ENCODE results near the gene KCTD6.

Gene KCTD6

DNA sequence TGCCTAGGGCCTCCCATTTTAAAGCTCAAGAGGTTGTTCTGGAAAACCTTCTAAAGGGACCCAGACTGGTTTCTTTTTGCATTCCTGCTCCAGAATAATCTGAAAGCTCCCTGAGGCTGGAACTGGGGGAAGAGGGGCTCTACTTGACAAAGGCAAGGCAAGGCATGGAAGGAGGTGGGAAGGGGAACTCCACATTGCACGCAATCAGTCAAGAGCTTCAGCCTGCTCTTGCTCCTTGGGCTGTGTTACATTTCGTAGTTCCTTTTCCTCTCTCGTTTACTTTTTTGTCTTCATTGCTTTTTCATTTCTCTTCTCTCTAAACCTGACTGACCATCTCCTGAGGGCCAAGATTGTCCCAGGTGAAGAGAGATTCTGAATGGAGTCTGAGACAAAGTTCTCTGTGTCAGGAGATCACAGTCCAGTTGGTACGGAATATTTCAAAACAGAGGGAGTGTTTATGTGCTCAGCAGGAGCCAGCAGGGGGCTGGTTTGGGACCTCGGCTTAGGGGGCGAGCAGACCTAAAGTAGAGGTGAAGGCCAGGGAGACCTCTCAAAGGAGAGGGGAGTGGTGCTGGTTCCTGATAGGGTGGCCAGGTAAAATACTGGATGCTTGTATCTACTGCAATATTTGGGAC is 6.0 kb upstream of the KCTD6 start:
- Histone ChIP-seq H3K27ac (replicated peaks) (no peak overlapping the region), H3K4me3 (replicated peaks; ENCODE audit: insufficient read depth, low read length) (no peak overlapping the region), H3K27me3 (ENCODE audit: insufficient read depth, poor library complexity, severe bottlenecking) (no peaks in the 10 kb centered on the region)

GRCh38 chr3:58487140-58487886 is 4.6 kb upstream of the KCTD6 start:
- no peak for DNase-seq (ENCODE audit: low read depth in 1 of 2, low spot score in 1 of 2)
- Histone ChIP-seq H3K27ac (replicated peaks) (no peak overlapping the region), H3K4me3 (replicated peaks; ENCODE audit: insufficient read depth, low read length) (no peak overlapping the region), H3K27me3 (ENCODE audit: insufficient read depth, poor library complexity, severe bottlenecking) (no peaks in the 10 kb centered on the region)
- TF ChIP-seq, protein P1, sequence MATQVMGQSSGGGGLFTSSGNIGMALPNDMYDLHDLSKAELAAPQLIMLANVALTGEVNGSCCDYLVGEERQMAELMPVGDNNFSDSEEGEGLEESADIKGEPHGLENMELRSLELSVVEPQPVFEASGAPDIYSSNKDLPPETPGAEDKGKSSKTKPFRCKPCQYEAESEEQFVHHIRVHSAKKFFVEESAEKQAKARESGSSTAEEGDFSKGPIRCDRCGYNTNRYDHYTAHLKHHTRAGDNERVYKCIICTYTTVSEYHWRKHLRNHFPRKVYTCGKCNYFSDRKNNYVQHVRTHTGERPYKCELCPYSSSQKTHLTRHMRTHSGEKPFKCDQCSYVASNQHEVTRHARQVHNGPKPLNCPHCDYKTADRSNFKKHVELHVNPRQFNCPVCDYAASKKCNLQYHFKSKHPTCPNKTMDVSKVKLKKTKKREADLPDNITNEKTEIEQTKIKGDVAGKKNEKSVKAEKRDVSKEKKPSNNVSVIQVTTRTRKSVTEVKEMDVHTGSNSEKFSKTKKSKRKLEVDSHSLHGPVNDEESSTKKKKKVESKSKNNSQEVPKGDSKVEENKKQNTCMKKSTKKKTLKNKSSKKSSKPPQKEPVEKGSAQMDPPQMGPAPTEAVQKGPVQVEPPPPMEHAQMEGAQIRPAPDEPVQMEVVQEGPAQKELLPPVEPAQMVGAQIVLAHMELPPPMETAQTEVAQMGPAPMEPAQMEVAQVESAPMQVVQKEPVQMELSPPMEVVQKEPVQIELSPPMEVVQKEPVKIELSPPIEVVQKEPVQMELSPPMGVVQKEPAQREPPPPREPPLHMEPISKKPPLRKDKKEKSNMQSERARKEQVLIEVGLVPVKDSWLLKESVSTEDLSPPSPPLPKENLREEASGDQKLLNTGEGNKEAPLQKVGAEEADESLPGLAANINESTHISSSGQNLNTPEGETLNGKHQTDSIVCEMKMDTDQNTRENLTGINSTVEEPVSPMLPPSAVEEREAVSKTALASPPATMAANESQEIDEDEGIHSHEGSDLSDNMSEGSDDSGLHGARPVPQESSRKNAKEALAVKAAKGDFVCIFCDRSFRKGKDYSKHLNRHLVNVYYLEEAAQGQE (IDR thresholded peaks at IDR 0.05; ENCODE audit: insufficient replicate concordance, low read depth) = no peak
- TF ChIP-seq GABPA (IDR thresholded peaks at IDR 0.05; ENCODE audit: low read depth) = no peak
- TF ChIP-seq, protein P2, sequence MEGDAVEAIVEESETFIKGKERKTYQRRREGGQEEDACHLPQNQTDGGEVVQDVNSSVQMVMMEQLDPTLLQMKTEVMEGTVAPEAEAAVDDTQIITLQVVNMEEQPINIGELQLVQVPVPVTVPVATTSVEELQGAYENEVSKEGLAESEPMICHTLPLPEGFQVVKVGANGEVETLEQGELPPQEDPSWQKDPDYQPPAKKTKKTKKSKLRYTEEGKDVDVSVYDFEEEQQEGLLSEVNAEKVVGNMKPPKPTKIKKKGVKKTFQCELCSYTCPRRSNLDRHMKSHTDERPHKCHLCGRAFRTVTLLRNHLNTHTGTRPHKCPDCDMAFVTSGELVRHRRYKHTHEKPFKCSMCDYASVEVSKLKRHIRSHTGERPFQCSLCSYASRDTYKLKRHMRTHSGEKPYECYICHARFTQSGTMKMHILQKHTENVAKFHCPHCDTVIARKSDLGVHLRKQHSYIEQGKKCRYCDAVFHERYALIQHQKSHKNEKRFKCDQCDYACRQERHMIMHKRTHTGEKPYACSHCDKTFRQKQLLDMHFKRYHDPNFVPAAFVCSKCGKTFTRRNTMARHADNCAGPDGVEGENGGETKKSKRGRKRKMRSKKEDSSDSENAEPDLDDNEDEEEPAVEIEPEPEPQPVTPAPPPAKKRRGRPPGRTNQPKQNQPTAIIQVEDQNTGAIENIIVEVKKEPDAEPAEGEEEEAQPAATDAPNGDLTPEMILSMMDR (IDR thresholded peaks at IDR 0.05; ENCODE audit: insufficient read depth, low read length) = no peak
- no peak for TF ChIP-seq POLR2AphosphoS5 (IDR thresholded peaks at IDR 0.05; ENCODE audit: low read depth)
- TF ChIP-seq SPI1 (IDR thresholded peaks at IDR 0.05; ENCODE audit: borderline replicate concordance, low read depth) = no peak

More for the DNA sequence above, 6.0 kb upstream of the KCTD6 start:
- TF ChIP-seq GABPA (IDR thresholded peaks at IDR 0.05; ENCODE audit: low read depth) = no peak
- TF ChIP-seq, protein P1 (IDR thresholded peaks at IDR 0.05; ENCODE audit: insufficient replicate concordance, low read depth) = no peak
- no peak for TF ChIP-seq SPI1 (IDR thresholded peaks at IDR 0.05; ENCODE audit: borderline replicate concordance, low read depth)
- TF ChIP-seq, protein P2 (IDR thresholded peaks at IDR 0.05; ENCODE audit: insufficient read depth, low read length) = no peak
- TF ChIP-seq POLR2AphosphoS5 (IDR thresholded peaks at IDR 0.05; ENCODE audit: low read depth) = no peak
- peak; percentile 40 to 42 for DNase-seq (ENCODE audit: low read depth in 1 of 2, low spot score in 1 of 2)

DNA sequence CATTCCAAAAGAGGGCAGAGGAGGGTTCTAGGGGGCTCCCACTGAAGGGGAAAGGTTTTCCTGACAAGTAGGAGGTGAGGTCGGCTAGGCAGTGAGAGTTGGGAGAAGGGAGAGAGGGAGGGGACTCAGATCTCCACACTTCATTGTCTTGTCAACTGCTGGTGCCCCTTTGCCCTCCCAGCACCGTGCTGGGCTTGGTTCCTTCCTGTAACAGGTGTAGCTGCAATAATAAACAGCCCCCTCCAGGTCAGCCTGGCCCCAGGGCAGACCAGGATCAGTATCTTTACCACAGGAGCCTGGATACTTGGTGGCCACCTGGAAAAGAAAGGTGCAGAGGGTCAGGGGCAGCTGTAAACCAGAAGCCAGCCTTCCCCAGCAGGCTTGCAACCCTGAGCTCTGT is 2.9 kb upstream of the KCTD6 start:
- no peak for DNase-seq (ENCODE audit: low read depth in 1 of 2, low spot score in 1 of 2)
- no peak overlapping the region for H3K4me3 ChIP-seq (replicated peaks; ENCODE audit: insufficient read depth, low read length)
- H3K27ac ChIP-seq (replicated peaks) = no peak overlapping the region
- H3K27me3 ChIP-seq (ENCODE audit: insufficient read depth, poor library complexity, severe bottlenecking) = no peaks in the 10 kb centered on the region
- TF ChIP-seq GABPA (IDR thresholded peaks at IDR 0.05; ENCODE audit: low read depth) (no peak), POLR2AphosphoS5 (IDR thresholded peaks at IDR 0.05; ENCODE audit: low read depth) (no peak), SPI1 (IDR thresholded peaks at IDR 0.05; ENCODE audit: borderline replicate concordance, low read depth) (no peak)
- TF ChIP-seq, protein P1 (IDR thresholded peaks at IDR 0.05; ENCODE audit: insufficient replicate concordance, low read depth) = no peak
- TF ChIP-seq, protein P2 (IDR thresholded peaks at IDR 0.05; ENCODE audit: insufficient read depth, low read length) = no peak

Data from HL-60 (cell line).